Breast epithelium (tissue), 3 donors: Measurements from ENCODE around the gene TSHR.

Experiments
- POLR2A ChIP-seq: fragments of 450-650 bp; IDR thresholded peaks from one replicate; pipeline ENCODE4 v1.6.1; 2016; ENCODE audit warnings: antibody characterized with exemption, mild to moderate bottlenecking, moderate library complexity
- POLR2AphosphoS5 ChIP-seq, 3 donors: sonication (generic); formaldehyde crosslinking; IDR thresholded peaks; one replicate each; pipeline ENCODE4 v1.6.1; 2017; ENCODE audit warnings: antibody characterized with exemption in 3 of 3
- TF ChIP-seq, protein P1 (sequence below), 3 donors: fragments of 450-650 bp; IDR thresholded peaks; one replicate each; pipeline ENCODE4 v1.5.1; 2016 to 2017; ENCODE audit warnings: antibody characterized with exemption in 3 of 3, mild to moderate bottlenecking in 3 of 3, moderate library complexity in 3 of 3

DNA sequence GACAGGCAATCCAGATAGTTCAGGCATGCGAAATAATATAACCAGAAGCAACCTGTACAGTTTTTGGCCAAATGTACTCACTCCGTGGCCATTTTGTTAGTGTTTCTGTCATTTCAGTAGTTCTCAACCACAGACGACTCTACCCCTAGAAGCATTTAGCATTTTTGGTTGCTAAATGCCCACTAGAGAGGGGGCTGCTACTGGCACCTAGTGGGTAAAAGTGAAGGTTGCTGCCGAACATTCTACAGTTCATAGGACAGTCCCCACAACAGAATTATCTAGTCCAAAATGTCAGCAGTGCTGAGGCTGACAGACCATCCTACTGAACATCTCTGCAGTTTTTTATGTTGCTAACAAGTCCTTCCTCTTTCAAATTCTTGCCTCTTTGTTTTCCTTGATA, 107.4 kb downstream of the TSHR start:
- TF ChIP-seq POLR2A (no peak), POLR2AphosphoS5 (IDR thresholded peaks at IDR 0.05) (no peak)
- TF ChIP-seq, protein P1, sequence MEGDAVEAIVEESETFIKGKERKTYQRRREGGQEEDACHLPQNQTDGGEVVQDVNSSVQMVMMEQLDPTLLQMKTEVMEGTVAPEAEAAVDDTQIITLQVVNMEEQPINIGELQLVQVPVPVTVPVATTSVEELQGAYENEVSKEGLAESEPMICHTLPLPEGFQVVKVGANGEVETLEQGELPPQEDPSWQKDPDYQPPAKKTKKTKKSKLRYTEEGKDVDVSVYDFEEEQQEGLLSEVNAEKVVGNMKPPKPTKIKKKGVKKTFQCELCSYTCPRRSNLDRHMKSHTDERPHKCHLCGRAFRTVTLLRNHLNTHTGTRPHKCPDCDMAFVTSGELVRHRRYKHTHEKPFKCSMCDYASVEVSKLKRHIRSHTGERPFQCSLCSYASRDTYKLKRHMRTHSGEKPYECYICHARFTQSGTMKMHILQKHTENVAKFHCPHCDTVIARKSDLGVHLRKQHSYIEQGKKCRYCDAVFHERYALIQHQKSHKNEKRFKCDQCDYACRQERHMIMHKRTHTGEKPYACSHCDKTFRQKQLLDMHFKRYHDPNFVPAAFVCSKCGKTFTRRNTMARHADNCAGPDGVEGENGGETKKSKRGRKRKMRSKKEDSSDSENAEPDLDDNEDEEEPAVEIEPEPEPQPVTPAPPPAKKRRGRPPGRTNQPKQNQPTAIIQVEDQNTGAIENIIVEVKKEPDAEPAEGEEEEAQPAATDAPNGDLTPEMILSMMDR (IDR thresholded peaks at IDR 0.05), result no peak
